LNCaP clone FGC (cell line): Measurements from ENCODE around the gene NEK8.

Experiments used
- DNase-seq: peaks from one replicate; pipeline ENCODE4 v3.0.0-alpha.2; 2011; ENCODE audit warnings: low read depth
- H3K4me3 ChIP-seq: 2 replicates; pipeline ENCODE4 v1.5.1; 2011; ENCODE audit warnings: mild to moderate bottlenecking, low read depth, low read length, control low read depth
- CTCF ChIP-seq: IDR thresholded peaks from 2 replicates; pipeline ENCODE4 v1.5.1; 2012; ENCODE audit warnings: mild to moderate bottlenecking; ENCODE audit not compliant: control insufficient read depth, insufficient read depth; ENCODE audit errors: extremely low read depth

Gene NEK8

GRCh38 chr17:28728364-28729200, at the start of gene NEK8:
NEK8 (plus strand) TSS chr17:28728788; CDS start chr17:28728814, 26 bp downstream.
- TF ChIP-seq CTCF = no peak
- peak; percentile 99 for DNase-seq

GRCh38 chr17:28682655-28683054, 45.9 kb upstream of the NEK8 start:
- no peak for DNase-seq
- TF ChIP-seq CTCF = no peak
- no peak overlapping the region for H3K4me3 ChIP-seq

More at GRCh38 chr17:28728364-28729200, at the start of gene NEK8:
- H3K4me3 ChIP-seq = peak within 1 kb of the TSS; percentile 54

- no peak overlapping the region for H3K4me3 ChIP-seq
- DNase-seq = peak; percentile 65
- peak; percentile 60 for TF ChIP-seq CTCF
These were observed 43.6 kb upstream of the NEK8 start for GRCh38 chr17:28684963-28685362.

- H3K4me3 ChIP-seq = no peak overlapping the region
- DNase-seq = no peak
- no peak for TF ChIP-seq CTCF
These were observed 43.2 kb upstream of the NEK8 start for GRCh38 chr17:28685366-28685765.

GRCh38 chr17:28686296-28686695, 42.3 kb upstream of the NEK8 start:
- no peak overlapping the region for H3K4me3 ChIP-seq
- no peak for TF ChIP-seq CTCF
- no peak for DNase-seq

GRCh38 chr17:28688481-28688880, 40.1 kb upstream of the NEK8 start:
- DNase-seq = no peak
- H3K4me3 ChIP-seq = no peak overlapping the region
- TF ChIP-seq CTCF = no peak

- H3K4me3 ChIP-seq = no peak overlapping the region
- DNase-seq = no peak
- TF ChIP-seq CTCF = no peak
These were observed 39.6 kb upstream of the NEK8 start for GRCh38 chr17:28689011-28689410.
